Coronary artery (tissue), 2 donors: Measurements from ENCODE around the gene LRP8.
A peak's percentile ranks its signal among the peaks of the same experiment; 100 is the strongest.

Experiments
- DNase-seq: peaks from one replicate; pipeline ENCODE4 v3.0.0-alpha.2; 2017; ENCODE audit warnings: low spot score
- H3K27ac ChIP-seq, 2 donors: fragments of 200-600 bp; sonication (generic); one replicate each; pipeline ENCODE4 v1.5.1; 2016 to 2019
- H3K4me3 ChIP-seq: fragments of 200-600 bp; sonication (generic); 2 replicates; pipeline ENCODE4 v1.5.1; 2016; ENCODE audit warnings: mild to moderate bottlenecking, moderate library complexity
- CTCF ChIP-seq: fragments of 200-600 bp; sonication (generic); IDR thresholded peaks from one replicate; pipeline ENCODE4 v1.5.1; 2019; ENCODE audit warnings: antibody characterized with exemption

LRP8 gene

GRCh38 chr1:53334781-53335180 is 6.9 kb upstream of the LRP8 start:
- no peak for DNase-seq
- Histone ChIP-seq H3K4me3 (no peak overlapping the region), H3K27ac (no peak overlapping the region)
- TF ChIP-seq CTCF = no peak

GRCh38 chr1:53334312-53334711 is 6.4 kb upstream of the LRP8 start:
- TF ChIP-seq CTCF = no peak
- Histone ChIP-seq H3K27ac (no peak overlapping the region), H3K4me3 (no peak overlapping the region)
- DNase-seq = peak; percentile 59

- TF ChIP-seq CTCF = no peak
- Histone ChIP-seq H3K27ac (no peak overlapping the region), H3K4me3 (no peak overlapping the region)
- DNase-seq = peak; percentile 29
These were observed 5.0 kb upstream of the LRP8 start for GRCh38 chr1:53332833-53333232.

GRCh38 chr1:53332186-53332564 is 4.3 kb upstream of the LRP8 start:
- DNase-seq = peak; percentile 35
- no peak for TF ChIP-seq CTCF
- Histone ChIP-seq H3K27ac (no peak overlapping the region), H3K4me3 (no peak overlapping the region)

GRCh38 chr1:53331446-53332185 is 3.7 kb upstream of the LRP8 start:
- H3K27ac ChIP-seq = no peak overlapping the region
- peak; percentile 64 for DNase-seq
- H3K4me3 ChIP-seq = no peak overlapping the region
- TF ChIP-seq CTCF = no peak

GRCh38 chr1:53330819-53331218 is 2.9 kb upstream of the LRP8 start:
- Histone ChIP-seq H3K27ac (no peak overlapping the region), H3K4me3 (no peak overlapping the region)
- DNase-seq = peak; percentile 62
- TF ChIP-seq CTCF = no peak
